Stomach (tissue), 9 donors: ENCODE measurements around the gene TENM4. TPM values are rescaled to one million over a fixed set of nuclear protein-coding genes. Genes with fewer than 3 reads are reported as not detected.
A peak's percentile ranks its signal among the peaks of the same experiment; 100 is the strongest.
"Not testable (repeated sequence)": the region's sequence is repeated elsewhere in the genome, so short reads cannot be mapped to it uniquely, and the experiment has no call there.

Experiments used
- DNase-seq, 2 donors: peaks; one replicate each; pipeline versions ENCODE4 v3.0.0 to v3.0.0-alpha.2; 2013 to 2019
- H3K27ac ChIP-seq, 5 donors: fragments of 200-600 bp in 4 of 5; sonication (generic) in 4 of 5; one replicate each; pipeline ENCODE4 v1.5.1; 2013 to 2019; ENCODE audit warnings: mild to moderate bottlenecking in 1 of 5, moderate library complexity in 1 of 5
- H3K27me3 ChIP-seq, 3 donors: fragments of 200-600 bp; sonication (generic); one replicate each; pipeline ENCODE4 v1.5.1; 2017 to 2019; ENCODE audit warnings: mixed run types in 1 of 3
- H3K36me3 ChIP-seq, 4 donors: fragments of 200-600 bp; sonication (generic); 1 replicate in 3 of 4; 2 replicates in 1 of 4; pipeline ENCODE4 v1.5.1; 2016 to 2019
- H3K4me1 ChIP-seq, 4 donors: fragments of 200-600 bp; sonication (generic); one replicate each; pipeline ENCODE4 v1.5.1; 2016 to 2019
- H3K4me3 ChIP-seq, 4 donors: fragments of 200-600 bp; sonication (generic) in 3 of 4; one replicate each; pipeline ENCODE4 v1.5.1; 2016 to 2019; ENCODE audit warnings: mild to moderate bottlenecking in 1 of 4
- H3K9me3 ChIP-seq, 4 donors: fragments of 200-600 bp; sonication (generic); one replicate each; pipeline ENCODE4 v1.5.1; 2016 to 2019
- EP300 ChIP-seq: sonication (generic); formaldehyde crosslinking; IDR thresholded peaks from one replicate; pipeline ENCODE4 v1.6.1; 2017; ENCODE audit warnings: antibody characterized with exemption
- POLR2A ChIP-seq, 4 donors: fragments of 450-650 bp; IDR thresholded peaks; one replicate each; pipeline ENCODE4 v1.6.1; 2016; ENCODE audit warnings: antibody characterized with exemption in 4 of 4, control low read depth in 2 of 4, mild to moderate bottlenecking in 1 of 4, moderate library complexity in 1 of 4
- POLR2AphosphoS5 ChIP-seq, 3 donors: sonication (generic); formaldehyde crosslinking; IDR thresholded peaks; one replicate each; pipeline ENCODE4 v1.6.1; 2016; ENCODE audit warnings: antibody characterized with exemption in 3 of 3
- WGBS, 5 donors: extraction: QIAGEN DNeasy Blood & Tissue Kit in 3 of 5; methylation state at CpG; one replicate each; pipeline versions ENCODE4 v1.1.5 to v1.1.7; 2013 to 2018; 5-methylcytosine and 5-hydroxymethylcytosine counted together
- intact Hi-C: fragments of 100-400 bp; cut with DNase I; formaldehyde crosslinking; loops from one replicate; pipeline ENCODE4 v1.15.1; 2023; ENCODE audit warnings: low total_unique reads
- polyA plus RNA-seq, 3 donors: library from polyadenylated mRNA; stranded (reverse); fragments of 200-250 nt; gene quantifications; one replicate each; pipeline ENCODE4 v1.2.3, GENCODE V29; 2013
- total RNA-seq, 5 donors: library from RNA; depleted of rRNA; stranded (reverse); fragments of >200 nt; gene quantifications; one replicate each; pipeline versions ENCODE4 v1.1.0 to v1.2.3, GENCODE V29; 2014 to 2016
- TF ChIP-seq, protein P1 (sequence below), 7 experiments: fragments of 450-650 bp in 4 of 7; fragments of 200-600 bp in 3 of 7; sonication (generic) in 3 of 7; IDR thresholded peaks; one replicate each; pipeline ENCODE4 v1.5.1; 2016 to 2019; ENCODE audit warnings: antibody characterized with exemption in 7 of 7, control low read depth in 2 of 7, mild to moderate bottlenecking in 1 of 7
- donor health status: healthy with polysubstance abuse.
- donor health status: Bipolar disorder and iron deficiency.
- donor health status: healthy.

TENM4 gene
- total and polyA plus RNA-seq, 8 donors: 0.06 to 13.2 (median 0.87) TPM; not detected in 1

GRCh38 chr11:78829146-78829545 lies 611.7 kb downstream of the TENM4 start:
- no peak overlapping the region for H3K27ac ChIP-seq
- 65 to 90% (median 78%) methylated on average over 3 of the region's 3 CpGs for WGBS, 5 donors
- no peaks in the 10 kb centered on the region for H3K9me3 ChIP-seq
- H3K27me3 ChIP-seq: no peaks in the 10 kb centered on the region
- no peak overlapping the region for H3K4me3 ChIP-seq
- H3K4me1 ChIP-seq: no peaks in the 10 kb centered on the region
- intact Hi-C loops: no loop called here
- no peak for DNase-seq
- TF ChIP-seq POLR2AphosphoS5 (IDR thresholded peaks at IDR 0.05) (no peak), POLR2A (IDR thresholded peaks at IDR 0.05) (no peak), EP300 (no peak)
- TF ChIP-seq, protein P1, sequence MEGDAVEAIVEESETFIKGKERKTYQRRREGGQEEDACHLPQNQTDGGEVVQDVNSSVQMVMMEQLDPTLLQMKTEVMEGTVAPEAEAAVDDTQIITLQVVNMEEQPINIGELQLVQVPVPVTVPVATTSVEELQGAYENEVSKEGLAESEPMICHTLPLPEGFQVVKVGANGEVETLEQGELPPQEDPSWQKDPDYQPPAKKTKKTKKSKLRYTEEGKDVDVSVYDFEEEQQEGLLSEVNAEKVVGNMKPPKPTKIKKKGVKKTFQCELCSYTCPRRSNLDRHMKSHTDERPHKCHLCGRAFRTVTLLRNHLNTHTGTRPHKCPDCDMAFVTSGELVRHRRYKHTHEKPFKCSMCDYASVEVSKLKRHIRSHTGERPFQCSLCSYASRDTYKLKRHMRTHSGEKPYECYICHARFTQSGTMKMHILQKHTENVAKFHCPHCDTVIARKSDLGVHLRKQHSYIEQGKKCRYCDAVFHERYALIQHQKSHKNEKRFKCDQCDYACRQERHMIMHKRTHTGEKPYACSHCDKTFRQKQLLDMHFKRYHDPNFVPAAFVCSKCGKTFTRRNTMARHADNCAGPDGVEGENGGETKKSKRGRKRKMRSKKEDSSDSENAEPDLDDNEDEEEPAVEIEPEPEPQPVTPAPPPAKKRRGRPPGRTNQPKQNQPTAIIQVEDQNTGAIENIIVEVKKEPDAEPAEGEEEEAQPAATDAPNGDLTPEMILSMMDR (IDR thresholded peaks at IDR 0.05): no peak
- H3K36me3 ChIP-seq: no peaks in the 10 kb centered on the region

GRCh38 chr11:78828676-78829075 lies 612.2 kb downstream of the TENM4 start:
- Histone ChIP-seq H3K4me3 (no peak overlapping the region), H3K4me1 (no peaks in the 10 kb centered on the region), H3K9me3 (no peaks in the 10 kb centered on the region), H3K27ac (no peak overlapping the region), H3K27me3 (no peaks in the 10 kb centered on the region), H3K36me3 (no peaks in the 10 kb centered on the region)
- no peak for DNase-seq
- intact Hi-C loops: no loop called here
- TF ChIP-seq POLR2A (IDR thresholded peaks at IDR 0.05): no peak
- TF ChIP-seq, protein P1 (IDR thresholded peaks at IDR 0.05): no peak
- TF ChIP-seq POLR2AphosphoS5 (IDR thresholded peaks at IDR 0.05): no peak
- no peak for TF ChIP-seq EP300
- WGBS, 5 donors: 88 to 98% (median 92%) methylated on average over 1 of the region's 1 CpG

DNA sequence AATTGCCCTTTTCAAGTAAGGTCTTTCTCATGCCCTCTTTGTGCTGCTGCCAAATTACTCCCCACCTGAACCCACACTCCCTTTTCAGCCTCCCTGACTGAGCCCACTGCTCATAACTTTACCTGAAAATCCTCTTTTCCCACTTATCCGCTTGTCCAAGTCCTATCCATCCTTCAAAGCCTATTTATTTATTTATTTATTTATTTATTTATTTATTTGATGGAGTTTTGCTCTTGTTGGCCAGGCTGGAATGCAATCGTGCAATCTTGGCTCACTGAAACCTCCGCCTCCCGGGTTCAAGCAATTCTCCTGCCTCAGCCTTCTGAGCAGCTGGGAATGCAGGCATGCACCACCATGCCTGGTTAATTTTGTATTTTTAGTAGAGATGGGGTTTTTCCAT lies 613.5 kb downstream of the TENM4 start:
- 87 to 95% (median 94%) methylated on average over 4 of the region's 4 CpGs for WGBS, 5 donors
- H3K27me3 ChIP-seq, H3K4me1 ChIP-seq, H3K4me3 ChIP-seq, H3K36me3 ChIP-seq, H3K27ac ChIP-seq, intact Hi-C loops, H3K9me3 ChIP-seq, DNase-seq: not testable (repeated sequence)

DNA sequence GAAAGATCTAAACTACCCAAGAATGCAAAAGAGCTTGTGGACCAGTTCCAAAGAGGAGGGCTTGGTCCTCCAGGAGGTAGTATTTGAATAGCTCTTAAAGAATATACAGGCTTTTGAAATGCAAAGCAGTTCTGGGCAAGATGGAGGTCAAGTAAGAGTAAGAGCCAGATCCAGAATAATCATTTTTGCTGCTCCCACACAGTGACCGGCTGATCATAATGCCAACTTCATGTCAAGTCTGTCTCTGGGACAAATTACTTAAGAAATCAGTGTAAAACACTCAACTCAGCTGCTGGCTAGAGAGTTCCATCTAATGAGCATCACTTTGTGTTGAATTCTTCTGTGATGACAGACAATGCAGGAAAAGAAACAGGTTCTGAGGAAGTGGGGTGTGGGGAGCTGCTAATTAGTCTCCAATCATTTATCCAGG lies 615.2 kb downstream of the TENM4 start:
- no peaks in the 10 kb centered on the region for H3K9me3 ChIP-seq
- intact Hi-C loops: no loop called here
- no peak for TF ChIP-seq POLR2AphosphoS5 (IDR thresholded peaks at IDR 0.05)
- TF ChIP-seq POLR2A (IDR thresholded peaks at IDR 0.05): no peak
- no peak for TF ChIP-seq EP300
- TF ChIP-seq, protein P1 (IDR thresholded peaks at IDR 0.05): no peak
- H3K36me3 ChIP-seq: no peaks in the 10 kb centered on the region
- no peaks in the 10 kb centered on the region for H3K4me1 ChIP-seq
- 32 to 80% (median 71%) methylated on average over 1 of the region's 1 CpG for WGBS, 5 donors
- no peaks in the 10 kb centered on the region for H3K27me3 ChIP-seq
- peak in 1 of 2 donors; percentile 30 for DNase-seq
- no peak overlapping the region for H3K4me3 ChIP-seq
- H3K27ac ChIP-seq: no peak overlapping the region

- H3K9me3 ChIP-seq: no peaks in the 10 kb centered on the region
- H3K36me3 ChIP-seq: no peaks in the 10 kb centered on the region
- H3K4me1 ChIP-seq: no peaks in the 10 kb centered on the region
- H3K27me3 ChIP-seq: no peaks in the 10 kb centered on the region
- WGBS, 5 donors: 27 to 48% (median 42%) methylated on average over 9 of the region's 9 CpGs
- H3K27ac ChIP-seq: no peak overlapping the region
- H3K4me3 ChIP-seq: no peak overlapping the region
- TF ChIP-seq, protein P1 (IDR thresholded peaks at IDR 0.05): no peak
- no peak for TF ChIP-seq EP300
- no peak for TF ChIP-seq POLR2A (IDR thresholded peaks at IDR 0.05)
- TF ChIP-seq POLR2AphosphoS5 (IDR thresholded peaks at IDR 0.05): no peak
- peak in 1 of 2 donors; percentile 53 for DNase-seq
- intact Hi-C loops: no loop called here
Measured at GRCh38 chr11:78823588-78823987, 617.2 kb downstream of the TENM4 start.
